Activated CD8-positive, alpha-beta T cell treated with anti-CD3 and anti-CD28 coated beads for 36 hours (primary cell): Measurements from ENCODE around the gene ABI1. TPM values are rescaled to one million over a fixed set of nuclear protein-coding genes. Genes with fewer than 3 reads are reported as not detected.

Experiments used
- ATAC-seq: fragments of 200-7000 bp; cut with Tn5 transposase; one replicate; pipeline ENCODE4 v1.10.0; 2021; ENCODE audit warnings: mild to moderate bottlenecking, moderate library complexity
- CTCF ChIA-PET: fragments of 350-600 bp; sonication (Branson Sonifier 250); formaldehyde crosslinking; loops from one replicate; lab custom pipeline; 2021; ENCODE audit warnings: antibody characterized with exemption; lab: Charles Lee
- POLR2A ChIA-PET: fragments of 350-600 bp; sonication (Branson Sonifier 250); formaldehyde crosslinking; loops from one replicate; lab custom pipeline; 2021; ENCODE audit warnings: antibody characterized with exemption; lab: Charles Lee
- DNase-seq: peaks from one replicate; pipeline ENCODE4 v3.0.0-alpha.2; 2020
- H3K27ac Mint-ChIP-seq: one replicate; pipeline ENCODE4 v1.8.0; 2021; ENCODE audit warnings: mild to moderate bottlenecking, mixed read lengths
- H3K27me3 Mint-ChIP-seq: one replicate; pipeline ENCODE4 v1.8.0; 2021; ENCODE audit warnings: mixed read lengths
- H3K36me3 Mint-ChIP-seq: one replicate; pipeline ENCODE4 v1.8.0; 2021; ENCODE audit warnings: low read depth, mixed read lengths
- H3K4me1 Mint-ChIP-seq: one replicate; pipeline ENCODE4 v1.8.0; 2021; ENCODE audit warnings: low read depth, mixed read lengths
- H3K4me3 Mint-ChIP-seq: one replicate; pipeline ENCODE4 v1.8.0; 2021; ENCODE audit warnings: mild to moderate bottlenecking, moderate library complexity, mixed read lengths
- H3K9me3 Mint-ChIP-seq: one replicate; pipeline ENCODE4 v1.8.0; 2021; ENCODE audit warnings: mixed read lengths
- intact Hi-C: fragments of 100-400 bp; cut with micrococcal nuclease; formaldehyde crosslinking; loops from one replicate; pipeline ENCODE4 v1.10.0; 2022
- total RNA-seq, 2 experiments: library from RNA; stranded (reverse); gene quantifications; one replicate each; pipeline ENCODE4 v1.2.3, GENCODE V29; 2021
- TF ChIP-seq, protein P1 (sequence below): fragments of 200-600 bp; IDR thresholded peaks from one replicate; pipeline ENCODE4 v1.8.0; 2022; ENCODE audit warnings: antibody characterized with exemption, mild to moderate bottlenecking

ABI1 gene
- total RNA-seq, 2 experiments from 2014 or later, result 32.4 to 37.2 TPM

DNA sequence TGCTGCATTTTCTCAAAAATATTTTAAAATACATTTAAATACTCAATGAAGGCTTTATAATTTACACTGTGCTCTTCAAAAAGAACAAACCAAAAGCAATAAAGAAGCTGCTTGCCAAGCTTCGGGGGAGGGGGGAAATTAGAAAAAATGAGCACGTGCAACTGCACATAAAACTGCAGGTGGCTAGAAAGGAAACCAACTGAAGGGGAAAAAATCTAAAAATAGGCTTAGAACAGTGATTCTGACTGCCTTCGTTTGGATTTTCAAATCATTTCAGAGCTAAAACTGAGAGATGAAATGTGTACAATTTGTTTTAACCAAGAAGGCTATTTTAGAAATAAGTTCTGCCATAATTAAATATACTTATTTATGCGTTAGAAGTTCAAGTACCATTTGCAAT is 61.4 kb downstream of the ABI1 start:
- POLR2A ChIA-PET, result interaction anchor here (0.6 to 1.1 kb wide), 2 partner anchors 19 to 54 kb away, joined by 3 to 4 read pairs; no protein-coding TSS in a partner anchor
- Mint-ChIP-seq H3K4me3 (peak overlapping the region; percentile 27), H3K27ac (peak overlapping the region; percentile 74), H3K36me3 (peaks cover 32% of the 10 kb centered on the region), H3K4me1 (peaks cover 63% of the 10 kb centered on the region), H3K27me3 (no peaks in the 10 kb centered on the region), H3K9me3 (peaks cover 9% of the 10 kb centered on the region)
- TF ChIP-seq, protein P1, sequence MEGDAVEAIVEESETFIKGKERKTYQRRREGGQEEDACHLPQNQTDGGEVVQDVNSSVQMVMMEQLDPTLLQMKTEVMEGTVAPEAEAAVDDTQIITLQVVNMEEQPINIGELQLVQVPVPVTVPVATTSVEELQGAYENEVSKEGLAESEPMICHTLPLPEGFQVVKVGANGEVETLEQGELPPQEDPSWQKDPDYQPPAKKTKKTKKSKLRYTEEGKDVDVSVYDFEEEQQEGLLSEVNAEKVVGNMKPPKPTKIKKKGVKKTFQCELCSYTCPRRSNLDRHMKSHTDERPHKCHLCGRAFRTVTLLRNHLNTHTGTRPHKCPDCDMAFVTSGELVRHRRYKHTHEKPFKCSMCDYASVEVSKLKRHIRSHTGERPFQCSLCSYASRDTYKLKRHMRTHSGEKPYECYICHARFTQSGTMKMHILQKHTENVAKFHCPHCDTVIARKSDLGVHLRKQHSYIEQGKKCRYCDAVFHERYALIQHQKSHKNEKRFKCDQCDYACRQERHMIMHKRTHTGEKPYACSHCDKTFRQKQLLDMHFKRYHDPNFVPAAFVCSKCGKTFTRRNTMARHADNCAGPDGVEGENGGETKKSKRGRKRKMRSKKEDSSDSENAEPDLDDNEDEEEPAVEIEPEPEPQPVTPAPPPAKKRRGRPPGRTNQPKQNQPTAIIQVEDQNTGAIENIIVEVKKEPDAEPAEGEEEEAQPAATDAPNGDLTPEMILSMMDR, result no peak
- DNase-seq (peak; percentile 48), ATAC-seq (no peak)
- intact Hi-C loops, result loop anchor here (10.0 kb wide), 1 partner anchor 55 kb away; no protein-coding TSS in a partner anchor
- CTCF ChIA-PET, result interaction anchor here (1.2 to 1.3 kb wide), 2 partner anchors 20 to 32 kb away, joined by 3 read pairs; no protein-coding TSS in a partner anchor

DNA sequence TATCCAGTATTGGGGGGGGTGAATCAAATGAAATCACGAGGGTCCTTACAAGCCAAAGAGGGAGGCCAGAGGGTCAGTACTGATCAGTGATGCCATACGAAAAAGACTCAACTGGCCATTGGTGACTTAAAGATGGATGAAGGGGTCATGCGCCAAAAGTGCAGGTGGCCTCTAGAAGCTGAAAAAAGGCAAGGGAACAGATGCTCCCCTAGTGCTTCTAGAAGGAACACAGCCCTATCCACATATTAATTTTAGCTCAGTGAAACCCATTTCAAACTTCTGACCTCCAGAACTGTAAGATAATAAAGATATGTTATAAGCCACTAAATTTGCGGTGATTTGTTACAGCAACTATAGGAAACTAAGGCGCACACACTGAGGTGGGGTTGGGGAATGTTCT is 62.5 kb downstream of the ABI1 start:
- Mint-ChIP-seq H3K36me3 (peaks cover 32% of the 10 kb centered on the region), H3K4me1 (peaks cover 57% of the 10 kb centered on the region), H3K4me3 (no peak overlapping the region), H3K9me3 (peaks cover 9% of the 10 kb centered on the region), H3K27ac (no peak overlapping the region), H3K27me3 (no peaks in the 10 kb centered on the region)
- no peak for DNase-seq
- ATAC-seq, result no peak
- TF ChIP-seq, protein P1, result no peak
- intact Hi-C loops, result loop anchor here (10.0 kb wide), 1 partner anchor 57 kb away; no protein-coding TSS in a partner anchor
- ChIA-PET POLR2A (interaction anchor here (0.6 to 0.9 kb wide), 2 partner anchors 18 to 45 kb away, joined by 3 read pairs; no protein-coding TSS in a partner anchor), CTCF (interaction anchor here (1.2 kb wide), 2 partner anchors 17 to 33 kb away, joined by 3 to 6 read pairs; no protein-coding TSS in a partner anchor)

DNA sequence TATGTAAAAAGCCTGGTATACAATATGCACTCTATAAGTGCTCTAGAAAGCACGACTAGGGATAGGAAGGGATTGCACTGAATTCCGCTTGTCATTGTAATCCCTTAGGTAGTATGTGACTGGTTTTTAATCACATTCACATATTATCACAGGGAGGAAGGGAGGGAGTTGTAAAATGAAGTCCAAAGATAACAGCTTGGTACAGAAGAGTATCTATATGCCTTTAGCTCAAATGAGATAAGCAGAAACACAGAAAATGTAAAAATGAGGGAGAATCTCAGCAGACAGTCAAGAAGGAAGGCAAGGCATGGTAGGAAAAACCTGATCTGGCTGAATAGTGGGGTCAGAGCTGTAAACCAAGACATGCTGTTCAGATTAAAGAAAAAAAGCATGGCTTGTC is 63.4 kb downstream of the ABI1 start:
- TF ChIP-seq, protein P1, result no peak
- Mint-ChIP-seq H3K4me1 (peaks cover 54% of the 10 kb centered on the region), H3K27ac (no peak overlapping the region), H3K36me3 (peaks cover 32% of the 10 kb centered on the region), H3K27me3 (no peaks in the 10 kb centered on the region), H3K4me3 (no peak overlapping the region), H3K9me3 (peaks cover 9% of the 10 kb centered on the region)
- ChIA-PET CTCF (interaction anchor here (1.2 kb wide), 1 partner anchor 16 kb away, joined by 6 read pairs; no protein-coding TSS in a partner anchor), POLR2A (interaction anchor here (0.9 kb wide), 1 partner anchor 46 kb away, joined by 3 read pairs; no protein-coding TSS in a partner anchor)
- DNase-seq (no peak), ATAC-seq (no peak)
- intact Hi-C loops, result loop anchor here (10.0 kb wide), 1 partner anchor 57 kb away; no protein-coding TSS in a partner anchor

DNA sequence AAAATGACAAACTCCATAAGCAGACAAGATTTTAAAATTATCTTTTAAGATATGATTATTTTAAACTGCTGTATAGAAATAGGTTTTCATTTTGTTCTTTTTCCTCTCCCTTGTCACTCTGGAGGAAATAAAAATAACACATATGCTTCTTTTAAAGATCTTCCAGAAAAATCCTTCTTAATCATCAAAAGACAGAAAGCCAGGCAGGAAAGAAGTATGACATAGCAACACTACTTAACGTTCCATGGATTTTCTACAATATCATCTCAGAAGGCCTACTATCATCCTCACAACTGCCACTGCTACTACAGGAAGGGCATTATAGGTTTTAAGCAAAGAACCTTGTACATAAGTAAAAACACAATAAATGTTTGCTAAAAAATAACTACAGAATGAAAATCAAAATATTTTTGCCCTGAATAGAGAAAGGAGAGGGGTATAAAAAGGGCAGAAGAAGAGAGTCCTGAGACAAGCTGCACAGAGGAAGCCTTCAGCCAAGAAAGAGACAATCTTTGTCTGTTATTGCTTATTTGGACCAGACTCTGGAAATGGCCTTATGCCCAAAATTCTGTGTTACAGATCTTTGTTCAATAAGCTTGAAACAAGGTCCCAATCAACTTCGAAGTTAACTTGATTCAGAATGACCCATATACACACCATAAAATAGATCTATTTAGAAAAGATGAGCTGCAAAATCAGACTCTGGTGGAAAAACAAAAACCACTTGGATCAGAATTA is 67.8 kb downstream of the ABI1 start:
- peaks cover 38% of the 10 kb centered on the region for H3K4me1 Mint-ChIP-seq
- H3K4me3 Mint-ChIP-seq, result no peak overlapping the region
- TF ChIP-seq, protein P1, result no peak
- DNase-seq, result no peak
- ChIA-PET POLR2A (interaction anchor here (0.6 kb wide), 1 partner anchor 23 kb away, joined by 3 read pairs; no protein-coding TSS in a partner anchor), CTCF (interaction anchor here (1.2 to 1.4 kb wide), 3 partner anchors 12 to 41 kb away, joined by 3 to 5 read pairs (median 3); no protein-coding TSS in a partner anchor)
- H3K27me3 Mint-ChIP-seq, result no peaks in the 10 kb centered on the region
- H3K36me3 Mint-ChIP-seq, result peaks cover 36% of the 10 kb centered on the region
- intact Hi-C loops, result loop anchor here (10.0 kb wide), 1 partner anchor 62 kb away; no protein-coding TSS in a partner anchor
- H3K27ac Mint-ChIP-seq, result no peak overlapping the region
- ATAC-seq, result no peak
- H3K9me3 Mint-ChIP-seq, result peaks cover 12% of the 10 kb centered on the region
